Liver (tissue), 9 donors: ENCODE data around the gene ECPAS. TPM values are rescaled to one million over a fixed set of nuclear protein-coding genes. Genes with fewer than 3 reads are reported as not detected.

ENCODE experiments used
- DNase-seq: peaks from one replicate; pipeline ENCODE4 v3.0.0-alpha.2; 2017; ENCODE audit warnings: low spot score
- H3K27ac ChIP-seq, 2 donors: one replicate each; pipeline ENCODE4 v1.7.0; 2013; ENCODE audit warnings: inconsistent platforms in 2 of 2, low read length in 2 of 2, control low read depth in 1 of 2, low read depth in 1 of 2, mild to moderate bottlenecking in 1 of 2
- H3K27me3 ChIP-seq, 4 donors: one replicate each; pipeline versions ENCODE4 v1.6.1 to v1.7.0; 2013; ENCODE audit warnings: low read length in 3 of 4, inconsistent platforms in 1 of 4, mild to moderate bottlenecking in 1 of 4, moderate library complexity in 1 of 4; ENCODE audit not compliant: control insufficient read depth in 4 of 4, insufficient read depth in 4 of 4
- H3K36me3 ChIP-seq, 4 donors: one replicate each; pipeline versions ENCODE4 v1.6.1 to v1.7.0; 2013; ENCODE audit warnings: low read length in 3 of 4, mild to moderate bottlenecking in 3 of 4, low read depth in 1 of 4, moderate library complexity in 1 of 4; ENCODE audit not compliant: control insufficient read depth in 4 of 4, insufficient read depth in 3 of 4
- H3K4me1 ChIP-seq, 4 donors: one replicate each; pipeline versions ENCODE4 v1.6.1 to v1.7.0; 2013; ENCODE audit warnings: low read length in 3 of 4, mild to moderate bottlenecking in 3 of 4, moderate library complexity in 1 of 4; ENCODE audit not compliant: control insufficient read depth in 4 of 4, insufficient read depth in 4 of 4
- H3K4me3 ChIP-seq, 3 donors: one replicate each; pipeline versions ENCODE4 v1.6.1 to v1.7.0; 2013; ENCODE audit warnings: low read length in 3 of 3, control low read depth in 1 of 3, low read depth in 1 of 3, mild to moderate bottlenecking in 1 of 3
- H3K9ac ChIP-seq, 2 donors: one replicate each; pipeline ENCODE4 v1.7.0; 2013; ENCODE audit warnings: low read length in 2 of 2, mild to moderate bottlenecking in 2 of 2, moderate library complexity in 2 of 2, control low read depth in 1 of 2, low read depth in 1 of 2
- H3K9me3 ChIP-seq, 4 donors: one replicate each; pipeline versions ENCODE4 v1.6.1 to v1.7.0; 2013; ENCODE audit warnings: low read length in 3 of 4; ENCODE audit not compliant: control insufficient read depth in 4 of 4
- FOXA2 ChIP-seq: IDR thresholded peaks from 2 replicates; pipeline ENCODE4 v1.6.1; 2016; ENCODE audit warnings: antibody characterized with exemption
- HNF4A ChIP-seq, 2 donors: conservative IDR thresholded peaks; 2 replicates each; pipeline ENCODE4 v1.6.1; 2016; ENCODE audit warnings: antibody characterized with exemption in 2 of 2, mild to moderate bottlenecking in 2 of 2
- HNF4G ChIP-seq: IDR thresholded peaks from 2 replicates; pipeline ENCODE4 v1.6.1; 2016; ENCODE audit warnings: antibody characterized with exemption
- JUND ChIP-seq, 2 donors: IDR thresholded peaks; 2 replicates each; pipeline ENCODE4 v1.6.1; 2016; ENCODE audit warnings: antibody characterized with exemption in 2 of 2
- NR2F2 ChIP-seq: IDR thresholded peaks from 2 replicates; pipeline ENCODE4 v1.6.1; 2016; ENCODE audit warnings: antibody characterized with exemption
- RAD21 ChIP-seq, 2 donors: IDR thresholded peaks; 2 replicates each; pipeline ENCODE4 v1.6.1; 2016; ENCODE audit warnings: antibody characterized with exemption in 2 of 2, mild to moderate bottlenecking in 2 of 2
- RXRA ChIP-seq, 2 donors: IDR thresholded peaks; 2 replicates each; pipeline ENCODE4 v1.6.1; 2017 to 2018; ENCODE audit warnings: antibody characterized with exemption in 2 of 2, mild to moderate bottlenecking in 1 of 2
- SP1 ChIP-seq: IDR thresholded peaks from 2 replicates; pipeline ENCODE4 v1.6.1; 2018; ENCODE audit warnings: antibody characterized with exemption, mild to moderate bottlenecking
- YY1 ChIP-seq: IDR thresholded peaks from 2 replicates; pipeline ENCODE4 v1.6.1; 2016; ENCODE audit warnings: antibody characterized with exemption, mild to moderate bottlenecking
- WGBS: extraction: QIAGEN DNeasy Blood & Tissue Kit; methylation state at CpG from one replicate; pipeline ENCODE4 v1.1.7; 2013; 5-methylcytosine and 5-hydroxymethylcytosine counted together
- polyA plus RNA-seq, 2 donors: library from polyadenylated mRNA; stranded (reverse) in 1 of 2; unstranded in 1 of 2; fragments of 200-250 nt in 1 of 2; fragments of >200 nt in 1 of 2; fragmentation: Nextera tagmentation in 1 of 2; extraction: Ambion mirVana in 1 of 2; gene quantifications; one replicate each; pipeline versions ENCODE4 v1.2.1 to v1.2.3, GENCODE V29; 2013 to 2015
- total RNA-seq, 2 donors: library from RNA; depleted of rRNA; stranded (reverse); fragments of >200 nt; gene quantifications; one replicate each; pipeline ENCODE4 v1.2.3, GENCODE V29; 2014
- TF ChIP-seq, protein P1 (sequence below): IDR thresholded peaks from 2 replicates; pipeline ENCODE4 v1.6.1; 2016; ENCODE audit warnings: antibody characterized with exemption
- TF ChIP-seq, protein P2 (sequence below): IDR thresholded peaks from 2 replicates; pipeline ENCODE4 v1.6.1; 2016; ENCODE audit warnings: antibody characterized with exemption
- TF ChIP-seq, protein P3 (sequence below): IDR thresholded peaks from 2 replicates; pipeline ENCODE4 v1.6.1; 2016; ENCODE audit warnings: antibody characterized with exemption, mild to moderate bottlenecking
- TF ChIP-seq, protein P4 (sequence below): IDR thresholded peaks from 2 replicates; pipeline ENCODE4 v1.6.1; 2016; ENCODE audit warnings: antibody characterized with exemption
- TF ChIP-seq, protein P5 (sequence below): fragments of 150-350 bp; IDR thresholded peaks from 2 replicates; pipeline ENCODE4 v1.5.1; 2017; ENCODE audit warnings: improper control_type of control experiment, low read depth, low read length; ENCODE audit not compliant: missing input control
- donor health status: healthy.
- donor health status: healthy.
- donor health status: healthy.
- donor health status: healthy.
- donor health status: healthy.

Gene ECPAS
- total and polyA plus RNA-seq, 4 donors, result 14.7 to 60.8 (median 26.3) TPM

DNA sequence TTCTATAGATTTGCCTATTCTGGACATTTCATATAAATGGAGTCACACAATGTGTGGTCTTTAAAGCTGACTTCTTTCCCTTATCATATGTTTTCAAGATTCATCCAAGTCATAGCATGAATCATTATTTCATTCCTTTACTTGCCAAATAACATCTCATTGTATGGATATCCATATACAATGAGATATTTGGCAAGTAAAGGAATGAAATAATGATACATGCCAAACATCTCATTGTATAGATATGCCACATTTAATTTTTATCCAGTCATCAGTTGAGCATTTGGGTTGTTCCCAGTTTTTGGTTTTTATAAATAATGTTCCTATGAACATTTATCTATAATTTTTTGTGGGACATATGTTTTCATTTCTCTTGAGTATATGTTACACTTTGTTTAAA is 133.6 kb downstream of the ECPAS start:
- H3K36me3 ChIP-seq, result no peaks in the 10 kb centered on the region
- H3K27me3 ChIP-seq, result no peaks in the 10 kb centered on the region
- TF ChIP-seq HNF4A (conservative IDR thresholded peaks at IDR 0.05) (no peak), YY1 (no peak), JUND (IDR thresholded peaks at IDR 0.05) (no peak), SP1 (no peak), HNF4G (no peak), NR2F2 (no peak)
- TF ChIP-seq, protein P1, sequence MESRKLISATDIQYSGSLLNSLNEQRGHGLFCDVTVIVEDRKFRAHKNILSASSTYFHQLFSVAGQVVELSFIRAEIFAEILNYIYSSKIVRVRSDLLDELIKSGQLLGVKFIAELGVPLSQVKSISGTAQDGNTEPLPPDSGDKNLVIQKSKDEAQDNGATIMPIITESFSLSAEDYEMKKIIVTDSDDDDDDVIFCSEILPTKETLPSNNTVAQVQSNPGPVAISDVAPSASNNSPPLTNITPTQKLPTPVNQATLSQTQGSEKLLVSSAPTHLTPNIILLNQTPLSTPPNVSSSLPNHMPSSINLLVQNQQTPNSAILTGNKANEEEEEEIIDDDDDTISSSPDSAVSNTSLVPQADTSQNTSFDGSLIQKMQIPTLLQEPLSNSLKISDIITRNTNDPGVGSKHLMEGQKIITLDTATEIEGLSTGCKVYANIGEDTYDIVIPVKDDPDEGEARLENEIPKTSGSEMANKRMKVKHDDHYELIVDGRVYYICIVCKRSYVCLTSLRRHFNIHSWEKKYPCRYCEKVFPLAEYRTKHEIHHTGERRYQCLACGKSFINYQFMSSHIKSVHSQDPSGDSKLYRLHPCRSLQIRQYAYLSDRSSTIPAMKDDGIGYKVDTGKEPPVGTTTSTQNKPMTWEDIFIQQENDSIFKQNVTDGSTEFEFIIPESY, result no peak
- TF ChIP-seq, protein P2, sequence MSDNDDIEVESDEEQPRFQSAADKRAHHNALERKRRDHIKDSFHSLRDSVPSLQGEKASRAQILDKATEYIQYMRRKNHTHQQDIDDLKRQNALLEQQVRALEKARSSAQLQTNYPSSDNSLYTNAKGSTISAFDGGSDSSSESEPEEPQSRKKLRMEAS, result no peak
- TF ChIP-seq, protein P3, sequence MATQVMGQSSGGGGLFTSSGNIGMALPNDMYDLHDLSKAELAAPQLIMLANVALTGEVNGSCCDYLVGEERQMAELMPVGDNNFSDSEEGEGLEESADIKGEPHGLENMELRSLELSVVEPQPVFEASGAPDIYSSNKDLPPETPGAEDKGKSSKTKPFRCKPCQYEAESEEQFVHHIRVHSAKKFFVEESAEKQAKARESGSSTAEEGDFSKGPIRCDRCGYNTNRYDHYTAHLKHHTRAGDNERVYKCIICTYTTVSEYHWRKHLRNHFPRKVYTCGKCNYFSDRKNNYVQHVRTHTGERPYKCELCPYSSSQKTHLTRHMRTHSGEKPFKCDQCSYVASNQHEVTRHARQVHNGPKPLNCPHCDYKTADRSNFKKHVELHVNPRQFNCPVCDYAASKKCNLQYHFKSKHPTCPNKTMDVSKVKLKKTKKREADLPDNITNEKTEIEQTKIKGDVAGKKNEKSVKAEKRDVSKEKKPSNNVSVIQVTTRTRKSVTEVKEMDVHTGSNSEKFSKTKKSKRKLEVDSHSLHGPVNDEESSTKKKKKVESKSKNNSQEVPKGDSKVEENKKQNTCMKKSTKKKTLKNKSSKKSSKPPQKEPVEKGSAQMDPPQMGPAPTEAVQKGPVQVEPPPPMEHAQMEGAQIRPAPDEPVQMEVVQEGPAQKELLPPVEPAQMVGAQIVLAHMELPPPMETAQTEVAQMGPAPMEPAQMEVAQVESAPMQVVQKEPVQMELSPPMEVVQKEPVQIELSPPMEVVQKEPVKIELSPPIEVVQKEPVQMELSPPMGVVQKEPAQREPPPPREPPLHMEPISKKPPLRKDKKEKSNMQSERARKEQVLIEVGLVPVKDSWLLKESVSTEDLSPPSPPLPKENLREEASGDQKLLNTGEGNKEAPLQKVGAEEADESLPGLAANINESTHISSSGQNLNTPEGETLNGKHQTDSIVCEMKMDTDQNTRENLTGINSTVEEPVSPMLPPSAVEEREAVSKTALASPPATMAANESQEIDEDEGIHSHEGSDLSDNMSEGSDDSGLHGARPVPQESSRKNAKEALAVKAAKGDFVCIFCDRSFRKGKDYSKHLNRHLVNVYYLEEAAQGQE, result no peak
- TF ChIP-seq, protein P4, sequence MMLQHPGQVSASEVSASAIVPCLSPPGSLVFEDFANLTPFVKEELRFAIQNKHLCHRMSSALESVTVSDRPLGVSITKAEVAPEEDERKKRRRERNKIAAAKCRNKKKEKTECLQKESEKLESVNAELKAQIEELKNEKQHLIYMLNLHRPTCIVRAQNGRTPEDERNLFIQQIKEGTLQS, result no peak
- TF ChIP-seq, protein P5, sequence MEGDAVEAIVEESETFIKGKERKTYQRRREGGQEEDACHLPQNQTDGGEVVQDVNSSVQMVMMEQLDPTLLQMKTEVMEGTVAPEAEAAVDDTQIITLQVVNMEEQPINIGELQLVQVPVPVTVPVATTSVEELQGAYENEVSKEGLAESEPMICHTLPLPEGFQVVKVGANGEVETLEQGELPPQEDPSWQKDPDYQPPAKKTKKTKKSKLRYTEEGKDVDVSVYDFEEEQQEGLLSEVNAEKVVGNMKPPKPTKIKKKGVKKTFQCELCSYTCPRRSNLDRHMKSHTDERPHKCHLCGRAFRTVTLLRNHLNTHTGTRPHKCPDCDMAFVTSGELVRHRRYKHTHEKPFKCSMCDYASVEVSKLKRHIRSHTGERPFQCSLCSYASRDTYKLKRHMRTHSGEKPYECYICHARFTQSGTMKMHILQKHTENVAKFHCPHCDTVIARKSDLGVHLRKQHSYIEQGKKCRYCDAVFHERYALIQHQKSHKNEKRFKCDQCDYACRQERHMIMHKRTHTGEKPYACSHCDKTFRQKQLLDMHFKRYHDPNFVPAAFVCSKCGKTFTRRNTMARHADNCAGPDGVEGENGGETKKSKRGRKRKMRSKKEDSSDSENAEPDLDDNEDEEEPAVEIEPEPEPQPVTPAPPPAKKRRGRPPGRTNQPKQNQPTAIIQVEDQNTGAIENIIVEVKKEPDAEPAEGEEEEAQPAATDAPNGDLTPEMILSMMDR, result no peak
- DNase-seq, result no peak
- H3K4me3 ChIP-seq, result no peak overlapping the region
- H3K4me1 ChIP-seq, result peaks cover 0 to 12% (median 10%) of the 10 kb centered on the region in 4 donors
- no peak overlapping the region for H3K9ac ChIP-seq
- H3K9me3 ChIP-seq, result no peaks in the 10 kb centered on the region
- H3K27ac ChIP-seq, result no peak overlapping the region

DNA sequence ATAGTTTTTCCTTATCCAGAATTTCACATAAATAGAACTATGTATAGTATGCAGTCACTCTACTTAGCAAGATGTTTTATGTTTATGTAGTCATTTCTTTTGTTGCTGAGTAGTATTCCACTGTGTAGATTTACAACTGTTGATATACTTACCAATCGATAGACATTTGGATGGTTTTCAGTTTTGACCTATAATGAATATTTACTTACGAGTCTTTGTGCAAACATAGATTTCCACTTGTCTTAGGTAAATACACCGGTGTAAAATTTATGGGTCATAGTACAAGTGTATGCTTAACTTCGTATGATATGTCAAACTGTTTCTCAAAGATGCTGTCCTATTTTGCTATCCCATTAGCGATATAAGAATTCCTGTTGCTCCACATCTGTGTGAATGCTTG is 134.4 kb downstream of the ECPAS start:
- no peaks in the 10 kb centered on the region for H3K9me3 ChIP-seq
- no peak for DNase-seq
- H3K4me1 ChIP-seq, result peaks cover 0 to 12% (median 10%) of the 10 kb centered on the region in 4 donors
- no peaks in the 10 kb centered on the region for H3K27me3 ChIP-seq
- peak; percentile 88 for TF ChIP-seq FOXA2
- TF ChIP-seq SP1, result peak; percentile 69
- peak in 1 of 2 donors; percentile 13 for TF ChIP-seq JUND (IDR thresholded peaks at IDR 0.05)
- peak in 1 of 2 donors; percentile 10 for TF ChIP-seq RXRA (IDR thresholded peaks at IDR 0.05)
- TF ChIP-seq, protein P3, result no peak
- TF ChIP-seq RAD21 (IDR thresholded peaks at IDR 0.05), result no peak
- TF ChIP-seq HNF4A (conservative IDR thresholded peaks at IDR 0.05), result peak; percentile 51 to 64
- no peak overlapping the region for H3K9ac ChIP-seq
- no peak overlapping the region for H3K27ac ChIP-seq
- H3K36me3 ChIP-seq, result no peaks in the 10 kb centered on the region
- WGBS, result 30% methylated on average over 5 of the region's 5 CpGs
- H3K4me3 ChIP-seq, result no peak overlapping the region
